WTC11 (cell line): ENCODE measurements around the gene PPP1R12B.

Experiments used
- CTCF ChIP-seq: fragments of 200-600 bp; IDR thresholded peaks from 2 replicates; pipeline ENCODE4 v1.8.0; 2022; ENCODE audit warnings: antibody characterized with exemption
- ELF4 ChIP-seq: sonication (generic); formaldehyde crosslinking; IDR thresholded peaks from 2 replicates; pipeline ENCODE4 v1.8.1; 2022; ENCODE audit warnings: low read depth, mild to moderate bottlenecking, moderate library complexity, missing genetic modification reagents
- JUN ChIP-seq: sonication (generic); formaldehyde crosslinking; IDR thresholded peaks from 2 replicates; pipeline ENCODE4 v1.8.0; 2023; ENCODE audit warnings: mild to moderate bottlenecking, missing genetic modification reagents
- MAX ChIP-seq: sonication (generic); formaldehyde crosslinking; IDR thresholded peaks from 2 replicates; pipeline ENCODE4 v1.8.0; 2022; ENCODE audit warnings: mild to moderate bottlenecking, missing genetic modification reagents
- NR2C2 ChIP-seq: sonication (generic); formaldehyde crosslinking; IDR thresholded peaks from 2 replicates; pipeline ENCODE4 v1.8.0; 2022; ENCODE audit warnings: mild to moderate bottlenecking, missing genetic modification reagents
- TEAD4 ChIP-seq: sonication (generic); formaldehyde crosslinking; IDR thresholded peaks from 2 replicates; pipeline ENCODE4 v1.8.0; 2022; ENCODE audit warnings: mild to moderate bottlenecking, missing genetic modification reagents
- ZNF263 ChIP-seq: sonication (generic); formaldehyde crosslinking; IDR thresholded peaks from 2 replicates; pipeline ENCODE4 v1.8.1; 2022; ENCODE audit warnings: low read depth, mild to moderate bottlenecking, moderate library complexity, missing genetic modification reagents
- TF ChIP-seq, protein P1 (sequence below): sonication (generic); formaldehyde crosslinking; IDR thresholded peaks from 2 replicates; pipeline ENCODE4 v1.8.0; 2023; ENCODE audit warnings: mild to moderate bottlenecking, missing genetic modification reagents

- TF ChIP-seq JUN (CRISPR knock-in tag), result no peak
- TF ChIP-seq CTCF, result no peak
- TF ChIP-seq, protein P1, sequence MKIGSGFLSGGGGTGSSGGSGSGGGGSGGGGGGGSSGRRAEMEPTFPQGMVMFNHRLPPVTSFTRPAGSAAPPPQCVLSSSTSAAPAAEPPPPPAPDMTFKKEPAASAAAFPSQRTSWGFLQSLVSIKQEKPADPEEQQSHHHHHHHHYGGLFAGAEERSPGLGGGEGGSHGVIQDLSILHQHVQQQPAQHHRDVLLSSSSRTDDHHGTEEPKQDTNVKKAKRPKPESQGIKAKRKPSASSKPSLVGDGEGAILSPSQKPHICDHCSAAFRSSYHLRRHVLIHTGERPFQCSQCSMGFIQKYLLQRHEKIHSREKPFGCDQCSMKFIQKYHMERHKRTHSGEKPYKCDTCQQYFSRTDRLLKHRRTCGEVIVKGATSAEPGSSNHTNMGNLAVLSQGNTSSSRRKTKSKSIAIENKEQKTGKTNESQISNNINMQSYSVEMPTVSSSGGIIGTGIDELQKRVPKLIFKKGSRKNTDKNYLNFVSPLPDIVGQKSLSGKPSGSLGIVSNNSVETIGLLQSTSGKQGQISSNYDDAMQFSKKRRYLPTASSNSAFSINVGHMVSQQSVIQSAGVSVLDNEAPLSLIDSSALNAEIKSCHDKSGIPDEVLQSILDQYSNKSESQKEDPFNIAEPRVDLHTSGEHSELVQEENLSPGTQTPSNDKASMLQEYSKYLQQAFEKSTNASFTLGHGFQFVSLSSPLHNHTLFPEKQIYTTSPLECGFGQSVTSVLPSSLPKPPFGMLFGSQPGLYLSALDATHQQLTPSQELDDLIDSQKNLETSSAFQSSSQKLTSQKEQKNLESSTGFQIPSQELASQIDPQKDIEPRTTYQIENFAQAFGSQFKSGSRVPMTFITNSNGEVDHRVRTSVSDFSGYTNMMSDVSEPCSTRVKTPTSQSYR (CRISPR knock-in tag), result no peak
- TF ChIP-seq NR2C2 (CRISPR knock-in tag), result no peak
- no peak for TF ChIP-seq MAX (CRISPR knock-in tag)
- TF ChIP-seq ZNF263, result no peak
- no peak for TF ChIP-seq ELF4 (CRISPR knock-in tag)
- TF ChIP-seq TEAD4 (CRISPR knock-in tag), result no peak
Measured at GRCh38 chr1:202568826-202569225, 220.3 kb downstream of the PPP1R12B start.
